ENCODE results near the gene PXDN.

PXDN gene

GRCh38 chr2:1588051-1588977, 156.0 kb downstream of the PXDN start:
- DNase-seq (ENCODE audit: low read depth): no peak
- no peak for TF ChIP-seq CTCF (conservative IDR thresholded peaks at IDR 0.05; ENCODE audit: low read depth, low read length)

GRCh38 chr2:1586923-1587840, 157.1 kb downstream of the PXDN start:
- H3K4me3 ChIP-seq (ENCODE audit: low read length): no peak overlapping the region
- DNase-seq (ENCODE audit: low read depth): no peak
- TF ChIP-seq CTCF (conservative IDR thresholded peaks at IDR 0.05; ENCODE audit: low read depth, low read length): no peak

More at GRCh38 chr2:1588051-1588977, 156.0 kb downstream of the PXDN start:
- no peak overlapping the region for H3K4me3 ChIP-seq (ENCODE audit: low read length)

- no peak for TF ChIP-seq CTCF (conservative IDR thresholded peaks at IDR 0.05; ENCODE audit: low read depth, low read length)
- no peak overlapping the region for H3K4me3 ChIP-seq (ENCODE audit: low read length)
- DNase-seq (ENCODE audit: low read depth): no peak
These were observed 157.9 kb downstream of the PXDN start for GRCh38 chr2:1586251-1586922.

GRCh38 chr2:1585635-1586034, 158.7 kb downstream of the PXDN start:
- H3K4me3 ChIP-seq (ENCODE audit: low read length): no peak overlapping the region
- DNase-seq (ENCODE audit: low read depth): no peak
- TF ChIP-seq CTCF (conservative IDR thresholded peaks at IDR 0.05; ENCODE audit: low read depth, low read length): no peak

GRCh38 chr2:1584691-1585485, 159.4 kb downstream of the PXDN start:
- TF ChIP-seq CTCF (conservative IDR thresholded peaks at IDR 0.05; ENCODE audit: low read depth, low read length): peak; percentile 45
- DNase-seq (ENCODE audit: low read depth): no peak
- no peak overlapping the region for H3K4me3 ChIP-seq (ENCODE audit: low read length)

- H3K4me3 ChIP-seq (ENCODE audit: low read length): no peak overlapping the region
- DNase-seq (ENCODE audit: low read depth): no peak
- TF ChIP-seq CTCF (conservative IDR thresholded peaks at IDR 0.05; ENCODE audit: low read depth, low read length): no peak
These were observed 160.2 kb downstream of the PXDN start for GRCh38 chr2:1584051-1584531.
